Dendritic cell treated with granulocyte-macrophage colony-stimulating factor and Interleukin-4, amounts not matched to agents 40 ng/mL and 50 ng/mL, for 4 days (primary cell): ENCODE measurements around the gene UNC119B.

Source experiments
- H3K27ac Mint-ChIP-seq: one replicate; pipeline ENCODE4 v1.8.0; 2022; ENCODE audit warnings: mild to moderate bottlenecking, mixed read lengths
- H3K27me3 Mint-ChIP-seq: one replicate; pipeline ENCODE4 v1.8.0; 2022; ENCODE audit warnings: mild to moderate bottlenecking, mixed read lengths
- H3K36me3 Mint-ChIP-seq: one replicate; pipeline ENCODE4 v1.8.0; 2022; ENCODE audit warnings: low read depth, mixed read lengths
- H3K4me1 Mint-ChIP-seq: one replicate; pipeline ENCODE4 v1.8.0; 2022; ENCODE audit warnings: low read depth, mixed read lengths
- H3K4me3 Mint-ChIP-seq: one replicate; pipeline ENCODE4 v1.8.0; 2022; ENCODE audit warnings: mild to moderate bottlenecking, moderate library complexity, mixed read lengths
- H3K9me3 Mint-ChIP-seq: one replicate; pipeline ENCODE4 v1.8.0; 2022; ENCODE audit warnings: mixed read lengths
- intact Hi-C: fragments of 100-400 bp; cut with micrococcal nuclease; formaldehyde crosslinking; loops from one replicate; pipeline ENCODE4 v1.15.0; 2022

The UNC119B gene

GRCh38 chr12:120733574-120733973 is 23.3 kb downstream of the UNC119B start:
- intact Hi-C loops = no loop called here
- Mint-ChIP-seq H3K27ac (no peak overlapping the region), H3K36me3 (peaks cover 59% of the 10 kb centered on the region), H3K9me3 (no peaks in the 10 kb centered on the region), H3K4me3 (no peak overlapping the region), H3K27me3 (no peaks in the 10 kb centered on the region), H3K4me1 (peaks cover 5% of the 10 kb centered on the region)

GRCh38 chr12:120734210-120734609 is 24.0 kb downstream of the UNC119B start:
- Mint-ChIP-seq H3K4me1 (peaks cover 5% of the 10 kb centered on the region), H3K27ac (no peak overlapping the region), H3K27me3 (no peaks in the 10 kb centered on the region), H3K9me3 (no peaks in the 10 kb centered on the region), H3K36me3 (peaks cover 59% of the 10 kb centered on the region), H3K4me3 (no peak overlapping the region)
- intact Hi-C loops = no loop called here

- H3K4me1 Mint-ChIP-seq = peaks cover 5% of the 10 kb centered on the region
- H3K9me3 Mint-ChIP-seq = no peaks in the 10 kb centered on the region
- no peak overlapping the region for H3K4me3 Mint-ChIP-seq
- no peaks in the 10 kb centered on the region for H3K27me3 Mint-ChIP-seq
- no peak overlapping the region for H3K27ac Mint-ChIP-seq
- H3K36me3 Mint-ChIP-seq = peaks cover 56% of the 10 kb centered on the region
- intact Hi-C loops = no loop called here
These were observed 24.9 kb downstream of the UNC119B start for GRCh38 chr12:120735181-120735580.

- intact Hi-C loops = no loop called here
- H3K9me3 Mint-ChIP-seq = no peaks in the 10 kb centered on the region
- H3K4me1 Mint-ChIP-seq = peaks cover 5% of the 10 kb centered on the region
- no peak overlapping the region for H3K27ac Mint-ChIP-seq
- H3K4me3 Mint-ChIP-seq = no peak overlapping the region
- H3K36me3 Mint-ChIP-seq = peaks cover 54% of the 10 kb centered on the region
- H3K27me3 Mint-ChIP-seq = no peaks in the 10 kb centered on the region
These were observed 26.4 kb downstream of the UNC119B start for GRCh38 chr12:120736404-120737331.

GRCh38 chr12:120737557-120738251 is 27.4 kb downstream of the UNC119B start:
- peaks cover 5% of the 10 kb centered on the region for H3K4me1 Mint-ChIP-seq
- H3K4me3 Mint-ChIP-seq = no peak overlapping the region
- peaks cover 44% of the 10 kb centered on the region for H3K36me3 Mint-ChIP-seq
- H3K9me3 Mint-ChIP-seq = no peaks in the 10 kb centered on the region
- H3K27me3 Mint-ChIP-seq = no peaks in the 10 kb centered on the region
- no peak overlapping the region for H3K27ac Mint-ChIP-seq
- intact Hi-C loops = no loop called here

GRCh38 chr12:120738252-120739030 is 28.2 kb downstream of the UNC119B start:
- Mint-ChIP-seq H3K4me3 (no peak overlapping the region), H3K27me3 (no peaks in the 10 kb centered on the region), H3K4me1 (peaks cover 2% of the 10 kb centered on the region), H3K36me3 (peaks cover 44% of the 10 kb centered on the region), H3K27ac (no peak overlapping the region), H3K9me3 (no peaks in the 10 kb centered on the region)
- intact Hi-C loops = no loop called here

- intact Hi-C loops = no loop called here
These were observed 28.9 kb downstream of the UNC119B start for GRCh38 chr12:120739031-120739762.

GRCh38 chr12:120739821-120740613 is 29.8 kb downstream of the UNC119B start:
- no peaks in the 10 kb centered on the region for H3K27me3 Mint-ChIP-seq
- no peaks in the 10 kb centered on the region for H3K9me3 Mint-ChIP-seq
- no peak overlapping the region for H3K4me3 Mint-ChIP-seq

More at GRCh38 chr12:120739031-120739762, 28.9 kb downstream of the UNC119B start:
- Mint-ChIP-seq H3K9me3 (no peaks in the 10 kb centered on the region), H3K27ac (no peak overlapping the region), H3K4me1 (no peaks in the 10 kb centered on the region), H3K27me3 (no peaks in the 10 kb centered on the region), H3K36me3 (peaks cover 40% of the 10 kb centered on the region), H3K4me3 (no peak overlapping the region)

GRCh38 chr12:120740871-120741270 is 30.6 kb downstream of the UNC119B start:
- Mint-ChIP-seq H3K4me3 (no peak overlapping the region), H3K4me1 (no peaks in the 10 kb centered on the region), H3K9me3 (no peaks in the 10 kb centered on the region), H3K27me3 (no peaks in the 10 kb centered on the region), H3K36me3 (peaks cover 38% of the 10 kb centered on the region), H3K27ac (no peak overlapping the region)
- intact Hi-C loops = no loop called here

More at GRCh38 chr12:120739821-120740613, 29.8 kb downstream of the UNC119B start:
- no peak overlapping the region for H3K27ac Mint-ChIP-seq
- peaks cover 38% of the 10 kb centered on the region for H3K36me3 Mint-ChIP-seq
- H3K4me1 Mint-ChIP-seq = no peaks in the 10 kb centered on the region
- intact Hi-C loops = no loop called here

GRCh38 chr12:120741476-120742421 is 31.5 kb downstream of the UNC119B start:
- intact Hi-C loops = no loop called here
- no peak overlapping the region for H3K27ac Mint-ChIP-seq
- no peaks in the 10 kb centered on the region for H3K27me3 Mint-ChIP-seq
- H3K9me3 Mint-ChIP-seq = no peaks in the 10 kb centered on the region
- peaks cover 37% of the 10 kb centered on the region for H3K36me3 Mint-ChIP-seq
- no peak overlapping the region for H3K4me3 Mint-ChIP-seq
- H3K4me1 Mint-ChIP-seq = no peaks in the 10 kb centered on the region

GRCh38 chr12:120744922-120745493 is 34.8 kb downstream of the UNC119B start:
- no peaks in the 10 kb centered on the region for H3K27me3 Mint-ChIP-seq
- H3K4me1 Mint-ChIP-seq = no peaks in the 10 kb centered on the region
- H3K27ac Mint-ChIP-seq = no peak overlapping the region
- H3K9me3 Mint-ChIP-seq = no peaks in the 10 kb centered on the region
- intact Hi-C loops = no loop called here
- no peak overlapping the region for H3K4me3 Mint-ChIP-seq
- H3K36me3 Mint-ChIP-seq = peaks cover 6% of the 10 kb centered on the region

GRCh38 chr12:120748242-120748641 is 38.0 kb downstream of the UNC119B start:
- Mint-ChIP-seq H3K27ac (no peak overlapping the region), H3K27me3 (no peaks in the 10 kb centered on the region), H3K4me3 (no peak overlapping the region), H3K36me3 (no peaks in the 10 kb centered on the region), H3K9me3 (no peaks in the 10 kb centered on the region), H3K4me1 (no peaks in the 10 kb centered on the region)
- intact Hi-C loops = no loop called here
